Tibial artery (tissue), 4 donors: ENCODE measurements around the gene BLCAP.

Experiments
- DNase-seq, 2 donors: peaks; one replicate each; pipeline ENCODE4 v3.0.0-alpha.2; 2019
- H3K27ac ChIP-seq, 2 donors: fragments of 200-600 bp; sonication (generic) in 1 of 2; 1 replicate in 1 of 2; 2 replicates in 1 of 2; pipeline ENCODE4 v1.5.1; 2018 to 2019; ENCODE audit warnings: mild to moderate bottlenecking in 1 of 2
- H3K27me3 ChIP-seq, 2 donors: fragments of 200-600 bp; sonication (generic) in 1 of 2; one replicate each; pipeline versions ENCODE4 v1.5.1 to v1.6.0; 2016 to 2019
- H3K36me3 ChIP-seq, 3 donors: fragments of 200-600 bp; sonication (generic) in 2 of 3; one replicate each; pipeline ENCODE4 v1.5.1; 2016 to 2019; ENCODE audit warnings: mild to moderate bottlenecking in 2 of 3
- H3K4me1 ChIP-seq, 4 donors: fragments of 200-600 bp; sonication (generic) in 2 of 4; 1 replicate in 3 of 4; 2 replicates in 1 of 4; pipeline ENCODE4 v1.5.1; 2016 to 2019
- H3K4me3 ChIP-seq, 2 donors: fragments of 200-600 bp; sonication (generic) in 1 of 2; 1 replicate in 1 of 2; 2 replicates in 1 of 2; pipeline ENCODE4 v1.5.1; 2018 to 2019; ENCODE audit warnings: mild to moderate bottlenecking in 2 of 2
- H3K9me3 ChIP-seq, 3 donors: fragments of 200-600 bp; sonication (generic) in 1 of 3; one replicate each; pipeline ENCODE4 v1.5.1; 2016 to 2019
- CTCF ChIP-seq, 2 experiments: fragments of 200-600 bp in 1 of 2; fragments of 450-650 bp in 1 of 2; IDR thresholded peaks; one replicate each; pipeline ENCODE4 v1.5.1; 2017 to 2019; ENCODE audit warnings: antibody characterized with exemption in 2 of 2, mild to moderate bottlenecking in 1 of 2, moderate library complexity in 1 of 2
- intact Hi-C: fragments of 100-400 bp; cut with DNase I; formaldehyde crosslinking; loops from one replicate; pipeline ENCODE4 v1.15.0; 2023; ENCODE audit warnings: low total_unique reads

BLCAP gene

GRCh38 chr20:37538003-37538402 is 10.3 kb upstream of the BLCAP start:
- no peak for DNase-seq
- TF ChIP-seq CTCF (IDR thresholded peaks at IDR 0.05): no peak
- Histone ChIP-seq H3K9me3 (no peaks in the 10 kb centered on the region), H3K27ac (no peak overlapping the region), H3K4me1 (no peaks in the 10 kb centered on the region), H3K4me3 (no peak overlapping the region), H3K27me3 (peaks cover 0 to 19% of the 10 kb centered on the region in 2 donors), H3K36me3 (no peaks in the 10 kb centered on the region)
- intact Hi-C loops: loop anchor here (5.0 kb wide), 1 partner anchor 346 kb away; no protein-coding TSS in a partner anchor

- no peaks in the 10 kb centered on the region for H3K4me1 ChIP-seq
- no peak overlapping the region for H3K4me3 ChIP-seq
- intact Hi-C loops: loop anchor here (5.0 kb wide), 1 partner anchor 345 kb away; no protein-coding TSS in a partner anchor
- no peak for DNase-seq
- no peak overlapping the region for H3K27ac ChIP-seq
- H3K27me3 ChIP-seq: peaks cover 0 to 14% of the 10 kb centered on the region in 2 donors
- TF ChIP-seq CTCF (IDR thresholded peaks at IDR 0.05): no peak
- H3K9me3 ChIP-seq: no peaks in the 10 kb centered on the region
- no peaks in the 10 kb centered on the region for H3K36me3 ChIP-seq
Measured at GRCh38 chr20:37537505-37537904, 9.8 kb upstream of the BLCAP start.

GRCh38 chr20:37535443-37536132 is 7.9 kb upstream of the BLCAP start:
- intact Hi-C loops: loop anchor here (5.0 kb wide), 1 partner anchor 343 kb away; no protein-coding TSS in a partner anchor
- no peak for DNase-seq
- no peak for TF ChIP-seq CTCF (IDR thresholded peaks at IDR 0.05)
- Histone ChIP-seq H3K4me3 (no peak overlapping the region), H3K36me3 (no peaks in the 10 kb centered on the region), H3K27ac (no peak overlapping the region), H3K9me3 (no peaks in the 10 kb centered on the region), H3K4me1 (no peaks in the 10 kb centered on the region), H3K27me3 (peaks cover 0 to 9% of the 10 kb centered on the region in 2 donors)

GRCh38 chr20:37534401-37535157 is 6.9 kb upstream of the BLCAP start:
- H3K9me3 ChIP-seq: no peaks in the 10 kb centered on the region
- peak; percentile 82 to 94 for TF ChIP-seq CTCF (IDR thresholded peaks at IDR 0.05)
- no peak overlapping the region for H3K4me3 ChIP-seq
- peak in 1 of 2 donors; percentile 38 for DNase-seq
- H3K36me3 ChIP-seq: no peaks in the 10 kb centered on the region
- H3K4me1 ChIP-seq: no peaks in the 10 kb centered on the region
- peaks cover 0 to 9% of the 10 kb centered on the region in 2 donors for H3K27me3 ChIP-seq
- intact Hi-C loops: loop anchor here (5.0 kb wide), 3 partner anchors 147 to 342 kb away; no protein-coding TSS in a partner anchor
- H3K27ac ChIP-seq: no peak overlapping the region

- DNase-seq: no peak
Measured at GRCh38 chr20:37533154-37533715, 5.6 kb upstream of the BLCAP start.

More at GRCh38 chr20:37533154-37533715, 5.6 kb upstream of the BLCAP start:
- Histone ChIP-seq H3K27ac (no peak overlapping the region), H3K27me3 (peaks cover 0 to 6% of the 10 kb centered on the region in 2 donors), H3K4me3 (no peak overlapping the region), H3K9me3 (no peaks in the 10 kb centered on the region), H3K36me3 (no peaks in the 10 kb centered on the region), H3K4me1 (peaks cover 0 to 6% (median 4%) of the 10 kb centered on the region in 4 donors)
- intact Hi-C loops: loop anchor here (2.0 to 5.0 kb wide), 3 partner anchors 146 to 331 kb away; no protein-coding TSS in a partner anchor
- TF ChIP-seq CTCF (IDR thresholded peaks at IDR 0.05): no peak
